NOMO-1 (cell line): Measurements from ENCODE around the gene GLRA3.
"Not testable (repeated sequence)": the region's sequence is repeated elsewhere in the genome, so short reads cannot be mapped to it uniquely, and the experiment has no call there.

Experiments
- DNase-seq, 2 experiments: peaks; one replicate each; lab custom pipeline; 2025; ENCODE audit not compliant: unreplicated experiment in 2 of 2; lab: John Stamatoyannopoulos, UW

GLRA3 gene

DNA sequence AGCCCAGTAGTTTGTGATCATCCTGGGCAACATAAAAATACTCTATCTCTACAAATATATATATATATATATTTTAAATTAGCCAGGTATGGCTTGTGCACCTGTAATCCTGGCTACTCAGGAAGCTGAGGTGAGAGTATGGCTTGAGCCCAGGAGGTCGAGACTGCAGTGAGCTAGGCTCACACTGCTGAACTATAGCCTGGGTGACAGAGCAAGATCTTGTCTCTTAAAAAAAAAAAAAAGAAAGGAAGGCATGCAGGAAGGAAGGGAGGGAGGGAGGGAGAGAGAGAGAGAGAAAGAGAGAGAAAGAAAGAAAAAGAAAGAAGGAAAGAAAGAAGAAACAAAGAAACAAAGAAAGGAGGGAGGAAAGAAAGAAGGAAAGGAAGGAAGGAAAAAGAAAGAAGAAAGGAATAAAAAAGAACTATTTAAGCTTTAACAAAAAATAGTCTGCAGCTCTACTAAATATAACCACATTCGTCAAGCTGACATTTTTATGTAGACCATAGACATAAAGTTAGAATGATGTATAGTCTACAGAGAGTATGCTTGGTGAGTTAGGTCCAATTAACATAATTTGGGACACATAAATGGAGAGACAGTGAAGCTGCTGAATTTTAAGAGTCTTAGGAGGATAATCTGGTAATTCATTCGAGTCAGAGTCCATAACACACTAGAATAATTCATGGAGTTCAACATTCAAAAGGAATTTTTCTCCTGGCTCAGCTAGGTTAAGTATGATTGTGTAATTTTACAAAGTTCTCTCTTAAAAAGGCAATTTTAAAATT lies 111.9 kb downstream of the GLRA3 start:
- DNase-seq: peak in 1 of 2 experiments; percentile 10

- peak in 1 of 2 experiments; percentile 26 for DNase-seq
Observed at GRCh38 chr4:174714393-174715211, 114.4 kb downstream of the GLRA3 start.

DNA sequence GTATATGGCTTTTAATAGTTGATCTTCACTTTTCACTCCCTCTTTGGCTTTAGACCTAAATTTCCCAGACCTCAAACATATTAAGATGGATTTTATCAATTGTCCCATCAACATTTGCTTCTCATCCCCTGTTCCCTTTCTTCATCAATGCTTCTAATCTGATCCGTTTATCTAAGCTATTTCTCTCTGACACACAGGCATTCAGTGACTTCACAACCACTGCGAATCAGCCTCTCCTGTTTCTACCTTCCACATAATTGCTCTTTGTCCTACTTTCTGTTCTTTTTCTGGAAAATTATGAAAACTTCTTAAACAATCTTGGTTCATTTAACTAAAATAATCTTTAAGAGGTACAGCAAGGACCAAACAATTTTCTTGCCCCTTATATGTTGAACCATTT lies 115.2 kb downstream of the GLRA3 start:
- DNase-seq: no peak

DNA sequence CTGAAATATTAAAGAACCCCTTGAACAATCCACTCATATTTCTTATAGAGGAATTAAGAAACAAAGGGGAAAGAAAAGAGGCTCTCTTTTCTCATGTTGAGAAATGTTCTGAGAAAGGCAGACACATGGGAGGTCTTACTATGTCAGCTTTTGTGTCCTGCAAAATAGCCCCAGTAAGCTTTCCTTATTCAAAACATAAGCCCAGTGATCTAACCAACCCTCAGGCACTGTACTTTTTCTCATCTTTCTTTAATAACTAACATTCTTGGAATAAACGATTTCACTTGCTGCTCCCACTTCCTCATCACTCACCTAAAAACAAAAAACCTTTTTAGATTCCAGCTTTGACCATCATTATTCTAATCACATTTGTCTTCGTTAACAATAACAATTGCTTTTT lies 115.9 kb downstream of the GLRA3 start:
- DNase-seq: no peak

DNA sequence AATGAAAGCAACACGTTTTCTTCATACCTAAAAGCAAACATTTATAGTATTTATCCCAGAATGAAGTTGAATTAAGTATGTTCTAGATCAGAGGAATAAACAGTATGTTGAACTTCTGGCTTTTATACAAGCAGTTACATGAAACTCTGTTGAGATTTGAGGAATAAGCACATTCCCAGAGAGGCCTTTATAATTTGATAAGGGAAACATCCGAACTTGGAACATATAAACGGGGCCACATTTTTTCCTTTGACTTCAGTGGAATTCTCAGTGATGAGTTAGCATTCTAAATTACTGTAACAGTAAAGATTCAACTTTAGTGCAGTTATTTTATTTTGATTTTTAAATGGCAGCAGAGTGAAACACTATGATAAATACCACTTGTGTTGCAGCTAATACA lies 119.5 kb downstream of the GLRA3 start:
- DNase-seq: no peak

- no peak for DNase-seq
Observed at GRCh38 chr4:174708381-174708780, 120.7 kb downstream of the GLRA3 start.

- no peak for DNase-seq
Observed at GRCh38 chr4:174707902-174708301, 121.1 kb downstream of the GLRA3 start.

DNA sequence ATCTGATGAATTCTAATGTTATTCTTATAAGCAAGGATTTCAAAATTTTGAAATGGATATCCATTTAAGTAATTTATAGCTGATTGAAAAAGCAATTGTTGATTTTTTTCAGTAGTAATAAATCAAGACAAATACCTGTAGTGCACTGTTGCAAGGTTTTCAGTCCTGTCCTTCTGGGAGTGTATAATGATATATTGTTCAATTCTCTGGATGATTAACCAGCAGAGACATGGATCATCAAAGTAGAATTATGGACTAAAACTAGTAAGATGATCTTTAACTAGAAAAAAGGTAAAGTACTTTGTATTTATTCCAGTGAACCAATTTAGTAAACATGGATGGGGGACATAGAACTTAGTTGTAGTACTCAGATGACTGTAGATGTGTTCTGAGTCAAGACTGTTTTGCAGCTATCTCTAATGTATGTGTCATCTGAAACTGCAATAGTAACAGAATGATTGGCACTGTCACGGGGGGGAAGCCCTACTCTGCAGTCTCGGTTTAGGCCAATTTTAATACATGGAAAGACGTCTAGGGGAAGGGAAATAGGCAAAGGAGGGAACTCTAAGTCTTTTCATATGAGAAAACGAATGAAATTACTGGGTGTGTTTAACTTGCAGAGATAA lies 121.9 kb downstream of the GLRA3 start:
- no peak for DNase-seq

DNA sequence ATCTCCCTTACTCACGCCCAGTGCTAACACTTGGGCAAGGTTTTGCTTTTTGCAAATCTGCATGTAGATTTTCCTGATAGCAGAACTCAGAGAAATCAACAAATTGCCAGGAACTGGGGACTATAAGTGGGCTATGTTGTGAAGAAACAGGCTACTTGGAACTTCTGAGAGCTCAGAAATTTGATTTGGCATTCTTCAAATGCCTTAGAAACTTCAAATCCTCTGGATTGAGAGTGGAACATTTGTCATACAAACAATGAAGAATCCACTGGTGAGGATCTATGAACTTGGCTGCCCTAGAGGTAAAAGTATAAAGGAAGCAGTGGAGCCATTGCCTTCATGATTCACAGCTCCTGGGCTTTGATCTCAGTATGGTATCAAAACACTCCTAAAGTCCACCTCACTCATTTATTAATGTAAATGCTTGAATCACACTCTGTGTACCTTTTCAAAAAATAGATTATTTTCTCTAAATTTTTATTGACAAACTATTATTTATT lies 126.0 kb downstream of the GLRA3 start:
- no peak for DNase-seq

DNA sequence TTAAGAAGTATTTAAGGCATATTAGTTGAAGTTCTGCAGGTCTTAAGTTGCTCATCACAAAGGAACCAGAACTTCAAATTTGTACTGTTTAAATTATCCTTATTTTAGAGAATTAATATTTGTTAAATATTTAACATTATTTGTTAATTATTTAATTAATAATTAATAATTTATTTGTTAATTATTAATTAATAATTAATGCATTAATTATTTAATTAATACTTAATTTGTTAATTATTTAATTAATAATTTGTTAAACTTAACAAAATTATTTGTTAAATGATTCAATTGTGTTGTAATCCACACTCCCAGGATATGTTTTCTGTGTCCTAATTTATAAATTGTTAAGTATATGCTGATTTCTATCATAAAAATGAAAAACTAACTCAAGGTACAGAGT lies 129.4 kb downstream of the GLRA3 start:
- DNase-seq: no peak

- DNase-seq: no peak
Observed at GRCh38 chr4:174697896-174698295, 131.2 kb downstream of the GLRA3 start.

DNA sequence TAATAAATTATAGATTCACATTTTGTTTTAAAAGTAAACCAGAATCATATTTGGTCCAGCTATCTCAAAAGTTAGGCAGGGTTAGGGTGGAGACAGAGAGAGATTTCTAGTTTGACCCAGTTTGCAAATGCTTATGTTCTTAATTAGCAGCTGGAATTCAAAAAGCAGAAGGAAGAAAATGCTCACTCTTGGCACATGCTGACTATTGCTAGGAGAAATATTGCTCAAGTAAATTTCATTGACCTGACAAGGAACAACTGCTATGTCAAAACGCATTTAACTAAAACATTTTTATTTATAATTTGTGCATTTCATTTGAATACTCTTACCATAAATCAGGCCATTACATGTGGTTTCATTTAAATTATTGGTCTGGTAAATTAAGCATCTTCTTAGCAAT lies 131.8 kb downstream of the GLRA3 start:
- DNase-seq: peak; percentile 63 to 88

DNA sequence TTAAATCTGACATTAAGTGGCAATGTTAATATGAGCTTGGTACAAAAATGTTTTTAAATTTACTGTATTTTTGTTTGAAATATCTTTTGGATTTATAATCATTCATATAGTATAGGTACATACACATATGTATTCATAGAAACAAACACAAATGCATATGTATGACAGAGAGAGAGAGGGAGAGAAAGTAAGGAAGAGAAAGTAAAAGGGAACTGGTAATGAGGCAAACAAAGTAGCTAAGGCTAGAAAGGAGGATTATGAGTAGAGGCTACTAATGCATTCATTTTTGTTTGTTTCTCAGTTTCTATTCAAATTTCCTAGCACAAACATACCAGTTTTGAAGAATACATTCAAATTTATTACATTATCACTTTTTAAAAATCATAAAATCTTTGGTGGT lies 132.4 kb downstream of the GLRA3 start:
- peak in 1 of 2 experiments; percentile 55 for DNase-seq

DNA sequence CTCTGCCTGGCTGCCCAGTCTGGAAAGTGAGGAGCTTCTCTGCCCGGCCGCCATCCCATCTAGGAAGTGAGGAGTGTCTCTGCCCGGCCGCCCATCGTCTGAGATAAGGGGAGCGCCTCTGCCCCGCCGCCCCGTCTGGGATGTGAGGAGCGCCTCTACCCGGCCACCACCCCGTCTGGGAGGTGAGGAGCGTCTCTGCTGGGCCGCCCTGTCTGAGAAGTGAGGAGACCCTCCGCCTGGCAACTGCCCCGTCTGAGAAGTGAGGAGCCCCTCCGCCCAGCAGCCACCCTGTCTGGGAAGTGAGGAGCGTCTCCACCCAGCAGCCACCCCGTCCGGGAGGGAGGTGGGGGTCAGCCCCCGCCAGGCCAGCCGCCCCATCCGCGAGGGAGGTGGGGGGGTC lies 137.2 kb downstream of the GLRA3 start:
- not testable (repeated sequence) for DNase-seq

GRCh38 chr4:174690665-174691064 lies 138.4 kb downstream of the GLRA3 start:
- no peak for DNase-seq

GRCh38 chr4:174689618-174690017 lies 139.4 kb downstream of the GLRA3 start:
- no peak for DNase-seq

- DNase-seq: no peak
Observed at GRCh38 chr4:174686826-174687225, 142.2 kb downstream of the GLRA3 start.

DNA sequence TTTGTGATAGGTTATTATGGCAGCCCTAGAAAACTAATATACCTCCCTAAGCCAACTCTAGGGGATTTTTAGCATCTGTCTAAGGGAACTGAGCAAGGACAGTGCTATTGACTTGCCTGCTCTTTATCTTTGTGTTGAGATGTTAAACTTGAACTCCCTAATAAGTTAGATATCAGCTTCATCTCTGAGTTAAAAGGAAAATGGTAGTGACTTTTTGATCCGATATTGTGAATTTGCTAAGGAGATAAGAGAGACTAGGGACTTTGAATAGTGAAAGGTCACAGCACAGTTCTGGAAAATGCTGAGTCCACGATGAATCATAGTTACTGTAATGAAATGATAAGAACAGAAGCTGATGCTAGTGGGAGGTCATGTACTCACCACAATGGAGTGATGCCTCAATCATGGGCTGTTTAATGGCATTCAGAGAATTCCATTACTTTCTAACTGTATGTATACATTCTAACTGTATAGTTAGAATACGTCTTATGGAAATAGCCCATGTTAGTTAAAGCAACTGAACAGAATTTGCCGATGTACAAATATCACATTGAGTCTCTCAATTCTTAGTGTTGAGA lies 147.2 kb downstream of the GLRA3 start:
- DNase-seq: no peak

DNA sequence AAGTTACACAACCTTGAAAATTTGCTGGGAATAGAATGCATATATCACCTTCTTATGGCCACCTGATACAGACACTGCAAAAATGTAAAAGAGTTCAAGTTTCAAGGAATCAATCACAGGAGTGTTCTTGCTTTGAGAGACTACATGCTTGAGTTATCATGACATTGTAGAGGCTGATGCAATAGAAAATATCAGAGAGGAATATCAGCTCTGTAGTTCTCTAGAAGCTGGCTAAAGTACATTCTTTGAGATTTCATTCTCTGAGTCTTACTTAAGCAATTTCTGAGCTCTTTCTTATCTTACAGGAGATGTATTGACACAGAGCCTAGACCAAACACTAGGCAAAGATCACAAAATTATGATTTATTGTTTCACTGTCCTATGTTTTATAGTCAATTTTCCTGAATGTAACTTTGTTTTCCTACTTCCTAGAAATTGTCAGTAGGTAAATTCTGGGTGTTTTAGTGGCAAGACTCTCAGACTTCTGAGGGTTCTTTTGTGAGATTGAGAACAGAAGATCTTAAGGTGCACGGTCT lies 154.7 kb downstream of the GLRA3 start:
- DNase-seq: no peak

DNA sequence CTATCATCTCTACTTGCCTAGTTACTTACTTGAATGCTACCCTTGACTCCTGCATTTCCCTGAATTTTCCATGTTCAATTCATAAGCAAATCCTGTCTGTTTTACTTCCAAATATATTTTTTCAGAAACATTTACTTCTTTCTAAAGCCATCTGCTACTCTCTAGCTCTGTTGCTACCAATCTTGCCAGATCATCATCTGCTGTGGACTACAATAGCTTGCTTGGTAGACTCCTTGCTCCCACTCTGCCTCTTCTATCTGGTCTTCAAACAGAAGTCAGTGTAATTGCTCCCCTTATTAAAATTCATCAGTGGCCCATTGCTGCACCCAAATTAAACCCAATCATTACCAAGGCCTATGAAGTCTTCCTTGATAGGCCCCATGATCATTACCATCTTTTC lies 155.2 kb downstream of the GLRA3 start:
- no peak for DNase-seq

DNA sequence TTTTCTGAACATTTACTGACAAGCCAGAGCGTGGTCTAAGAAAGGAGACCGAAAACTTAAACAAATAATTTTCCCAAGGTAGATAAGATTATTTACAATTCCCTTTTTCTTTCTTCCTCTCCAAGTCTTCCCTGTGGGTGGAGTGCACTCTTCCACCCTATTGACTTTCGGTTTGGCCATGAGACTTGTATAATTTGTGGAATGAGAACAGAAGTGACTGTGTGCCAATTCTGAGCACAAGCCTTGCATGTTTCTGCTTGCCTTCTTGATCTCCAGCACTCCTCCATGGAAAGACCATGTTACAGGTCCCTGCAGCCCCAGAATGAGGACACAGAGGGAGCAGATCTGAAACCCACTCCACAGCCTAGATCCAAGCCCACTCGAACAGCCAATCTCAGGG lies 156.8 kb downstream of the GLRA3 start:
- no peak for DNase-seq
